A673 (cell line): ENCODE results near the gene SLC25A41.

Source experiments
- CTCF ChIP-seq: fragments of 300-800, 200-600 bp; sonication (generic); conservative IDR thresholded peaks from 2 replicates; pipeline ENCODE4 v1.5.1; 2017; ENCODE audit warnings: low read depth, mild to moderate bottlenecking, antibody characterized with exemption, low read length, moderate library complexity, mixed read lengths
- EZH2 ChIP-seq: fragments of 200-600 bp; sonication (generic); IDR thresholded peaks from 2 replicates; pipeline ENCODE4 v1.6.1; 2017; ENCODE audit warnings: borderline replicate concordance, low read depth, mild to moderate bottlenecking, mixed read lengths, antibody characterized with exemption, low read length; ENCODE audit not compliant: poor library complexity, severe bottlenecking

- TF ChIP-seq CTCF (no peak), EZH2 (no peak)
Measured at GRCh38 chr19:6423499-6424194, 9.9 kb downstream of the SLC25A41 start.
